Heart left ventricle (tissue), 13 donors: ENCODE results near the gene HOXB1.

Experiments used
- CTCF ChIP-seq, 12 donors: fragments of 200-600 bp; sonication (generic) in 4 of 12; IDR thresholded peaks; one replicate each; pipeline versions ENCODE4 v1.5.0 to v1.8.0; 2018 to 2022; ENCODE audit warnings: antibody characterized with exemption in 12 of 12, mild to moderate bottlenecking in 5 of 12
- POLR2A ChIP-seq, 2 donors: fragments of 450-650 bp; IDR thresholded peaks; one replicate each; pipeline ENCODE4 v1.6.1; 2017; ENCODE audit warnings: antibody characterized with exemption in 2 of 2, mild to moderate bottlenecking in 2 of 2, moderate library complexity in 2 of 2
- donor health status: ischemic (EF 13 %, LVEDD 7.1; RV severe dilation, severe dysfunction).
- donor health status: DM: no; HTN: yes; CAD: no.
- donor health status: DM: no; HTN: no; CAD: no.
- donor health status: ischemic (EF 25% LVEDD 6.9; RV normal size, moderate dysfunction).
- donor health status: ischemic (EF 25% LVEDD 5.7; RV mildly dilated, moderate dysfunction).
- donor health status: ischemic (EF 35%, LVEDD 5.7; RV mildly dilated, moderate dysfunction).
- donor health status: nonischemic (EF 11% LVEDD 7.7; RV severe dilation, severe dysfunction).
- donor health status: DM: yes; HTN: yes; CAD: no.
- donor health status: PGD.
- donor health status: ischemic (EF 29% LVEDD 5.4; RV normal size, mild dysfunction).
- donor health status: nonischemic (EF 23%, LVEDD 6.1; RV moderate dilation, normal function).

GRCh38 chr17:48569240-48569582 is 38.4 kb upstream of the HOXB1 start:
- TF ChIP-seq CTCF (IDR thresholded peaks at IDR 0.05), result no peak
- no peak for TF ChIP-seq POLR2A (IDR thresholded peaks at IDR 0.05)
